MCF 10A (cell line): Measurements from ENCODE around the gene GJB5. TPM values are rescaled to one million over a fixed set of nuclear protein-coding genes. Genes with fewer than 3 reads are reported as not detected.

Experiments
- BruUV-seq: library from RNA; stranded (reverse); fragments of 400-500 nt; replicated peaks from 2 replicates; lab custom pipeline; 2021; lab: Mats Ljungman, UMichigan
- CTCF ChIA-PET: fragments of 300-600 bp; sonication (Branson Sonifier 250); formaldehyde crosslinking; extraction: SDS; loops from one replicate; lab custom pipeline; 2021; ENCODE audit warnings: antibody characterized with exemption, inconsistent platforms; lab: Yijun Ruan, JAX
- POLR2A ChIA-PET: fragments of 300-600, 350-650 bp; sonication (Branson Sonifier 250); formaldehyde crosslinking; extraction: SDS; loops from one replicate; lab custom pipeline; 2020; ENCODE audit warnings: antibody characterized with exemption, inconsistent platforms; lab: Yijun Ruan, JAX
- DNase-seq: peaks from one replicate; pipeline ENCODE4 v3.0.0-alpha.2; 2018; ENCODE audit not compliant: unreplicated experiment
- H3K27ac Mint-ChIP-seq: one replicate; pipeline ENCODE4 v1.8.0; 2022; ENCODE audit warnings: mild to moderate bottlenecking, low read depth, mixed read lengths; ENCODE audit not compliant: unreplicated experiment
- H3K27me3 Mint-ChIP-seq: one replicate; pipeline ENCODE4 v1.8.0; 2022; ENCODE audit warnings: mixed read lengths; ENCODE audit not compliant: insufficient read depth, unreplicated experiment
- H3K36me3 Mint-ChIP-seq: one replicate; pipeline ENCODE4 v1.8.0; 2022; ENCODE audit warnings: mild to moderate bottlenecking, moderate library complexity, mixed read lengths; ENCODE audit not compliant: insufficient read depth, unreplicated experiment
- H3K4me1 Mint-ChIP-seq: one replicate; pipeline ENCODE4 v1.8.0; 2022; ENCODE audit warnings: mixed read lengths; ENCODE audit not compliant: insufficient read depth, unreplicated experiment
- H3K4me3 Mint-ChIP-seq: one replicate; pipeline ENCODE4 v1.8.0; 2022; ENCODE audit warnings: mild to moderate bottlenecking, moderate library complexity, mixed read lengths; ENCODE audit not compliant: unreplicated experiment
- H3K9me3 Mint-ChIP-seq: one replicate; pipeline ENCODE4 v1.8.0; 2022; ENCODE audit warnings: mixed read lengths; ENCODE audit not compliant: unreplicated experiment
- CTCF ChIP-seq: fragments of 200-600 bp; IDR thresholded peaks from one replicate; pipeline ENCODE4 v1.8.0; 2022; ENCODE audit warnings: antibody characterized with exemption, mild to moderate bottlenecking; ENCODE audit not compliant: unreplicated experiment
- intact Hi-C: fragments of 100-400 bp; cut with micrococcal nuclease; formaldehyde crosslinking; loops from 2 replicates; pipeline ENCODE4 v1.14.1; 2022
- total RNA-seq: library from RNA; stranded (reverse); gene quantifications from 2 replicates; pipeline ENCODE4 v1.2.3, GENCODE V29; 2022

Gene GJB5
- total RNA-seq, 1 experiment from 2014 or later: 33.2 TPM

- peak within 1 kb of the TSS; percentile 96 for H3K4me3 Mint-ChIP-seq
- no peaks in the 10 kb centered on the region for H3K27me3 Mint-ChIP-seq
- no peaks in the 10 kb centered on the region for H3K9me3 Mint-ChIP-seq
- TF ChIP-seq CTCF: no peak
- peak; percentile 67 for DNase-seq
- ChIA-PET CTCF (interaction anchor here (0.6 to 3.8 kb wide), 10 partner anchors 10 to 1121 kb away, joined by 3 to 20 read pairs (median 4); partner anchors contain the start of genes GJB5 and SMIM12), POLR2A (interaction anchor here (0.7 to 4.5 kb wide), 11 partner anchors 10 to 1118 kb away, joined by 3 to 23 read pairs (median 4); no protein-coding TSS in a partner anchor)
- intact Hi-C loops: loop anchor here (1.0 kb wide), 1 partner anchor 26 kb away; the partner anchor contains the start of gene GJB5
- peaks cover 33% of the 10 kb centered on the region for H3K36me3 Mint-ChIP-seq
- H3K27ac Mint-ChIP-seq: peak within 1 kb of the TSS; percentile 92
- peaks cover 55% of the 10 kb centered on the region for H3K4me1 Mint-ChIP-seq
- no TSS peak for BruUV-seq
Observed at GRCh38 chr1:34781071-34781843, 26.4 kb downstream of the GJB5 start, which contains the start of gene GJB3. Gene GJB3, plus strand, starts transcription at chr1:34781214. Its CDS starts 3,549 bp downstream, at chr1:34784763.

GRCh38 chr1:34781844-34782391, 27.1 kb downstream of the GJB5 start:
- Mint-ChIP-seq H3K36me3 (peaks cover 39% of the 10 kb centered on the region), H3K9me3 (no peaks in the 10 kb centered on the region), H3K4me3 (peak overlapping the region; percentile 96), H3K27me3 (no peaks in the 10 kb centered on the region), H3K27ac (peak overlapping the region; percentile 92), H3K4me1 (peaks cover 61% of the 10 kb centered on the region)
- TF ChIP-seq CTCF: no peak
- DNase-seq: peak; percentile 44
- ChIA-PET CTCF (interaction anchor here (0.5 to 2.4 kb wide), 12 partner anchors 9 to 1151 kb away, joined by 3 to 20 read pairs (median 3); partner anchors contain the start of genes GJB5 and SMIM12), POLR2A (interaction anchor here (0.7 to 4.5 kb wide), 8 partner anchors 11 to 1119 kb away, joined by 3 to 23 read pairs (median 4); partner anchors contain the start of gene TMEM35B)
- no TSS peak for BruUV-seq
- intact Hi-C loops: loop anchor here (1.0 kb wide), 1 partner anchor 27 kb away; the partner anchor contains the start of gene GJB5

DNA sequence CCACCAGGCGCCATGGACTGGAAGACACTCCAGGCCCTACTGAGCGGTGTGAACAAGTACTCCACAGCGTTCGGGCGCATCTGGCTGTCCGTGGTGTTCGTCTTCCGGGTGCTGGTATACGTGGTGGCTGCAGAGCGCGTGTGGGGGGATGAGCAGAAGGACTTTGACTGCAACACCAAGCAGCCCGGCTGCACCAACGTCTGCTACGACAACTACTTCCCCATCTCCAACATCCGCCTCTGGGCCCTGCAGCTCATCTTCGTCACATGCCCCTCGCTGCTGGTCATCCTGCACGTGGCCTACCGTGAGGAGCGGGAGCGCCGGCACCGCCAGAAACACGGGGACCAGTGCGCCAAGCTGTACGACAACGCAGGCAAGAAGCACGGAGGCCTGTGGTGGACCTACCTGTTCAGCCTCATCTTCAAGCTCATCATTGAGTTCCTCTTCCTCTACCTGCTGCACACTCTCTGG, 29.9 kb downstream of the GJB5 start:
- no peak for TF ChIP-seq CTCF
- H3K27ac Mint-ChIP-seq: no peak overlapping the region
- ChIA-PET POLR2A (no interaction called here), CTCF (interaction anchor here (0.5 to 2.4 kb wide), 8 partner anchors 30 to 671 kb away, joined by 3 to 15 read pairs (median 4); partner anchors contain the start of gene GJB5)
- no peak for DNase-seq
- no TSS peak for BruUV-seq
- no peaks in the 10 kb centered on the region for H3K9me3 Mint-ChIP-seq
- H3K36me3 Mint-ChIP-seq: peaks cover 42% of the 10 kb centered on the region
- intact Hi-C loops: no loop called here
- no peaks in the 10 kb centered on the region for H3K27me3 Mint-ChIP-seq
- H3K4me1 Mint-ChIP-seq: peaks cover 41% of the 10 kb centered on the region
- no peak overlapping the region for H3K4me3 Mint-ChIP-seq
